Fibroblast of villous mesenchyme (primary cell): ENCODE results near the gene KIAA1671. TPM values are rescaled to one million over a fixed set of nuclear protein-coding genes. Genes with fewer than 3 reads are reported as not detected.
A peak's percentile ranks its signal among the peaks of the same experiment; 100 is the strongest.

Source experiments
- DNase-seq: peaks from one replicate; pipeline ENCODE4 v3.0.0-alpha.2; 2010; ENCODE audit warnings: low read depth
- H3K4me3 ChIP-seq: 2 replicates; pipeline ENCODE4 v1.5.1; 2011; ENCODE audit warnings: low read depth, mild to moderate bottlenecking, low read length
- total RNA-seq: library from RNA; depleted of rRNA; stranded (reverse); fragments of >200 nt; gene quantifications from 2 replicates; pipeline ENCODE4 v1.2.3, GENCODE V29; 2012
- TF ChIP-seq, protein P1 (sequence below): IDR thresholded peaks from 2 replicates; pipeline ENCODE4 v1.5.1; 2012; ENCODE audit warnings: low read depth, mild to moderate bottlenecking, low read length; ENCODE audit not compliant: insufficient read depth

KIAA1671 gene
- total RNA-seq, 1 donor, result 3.5 TPM

DNA sequence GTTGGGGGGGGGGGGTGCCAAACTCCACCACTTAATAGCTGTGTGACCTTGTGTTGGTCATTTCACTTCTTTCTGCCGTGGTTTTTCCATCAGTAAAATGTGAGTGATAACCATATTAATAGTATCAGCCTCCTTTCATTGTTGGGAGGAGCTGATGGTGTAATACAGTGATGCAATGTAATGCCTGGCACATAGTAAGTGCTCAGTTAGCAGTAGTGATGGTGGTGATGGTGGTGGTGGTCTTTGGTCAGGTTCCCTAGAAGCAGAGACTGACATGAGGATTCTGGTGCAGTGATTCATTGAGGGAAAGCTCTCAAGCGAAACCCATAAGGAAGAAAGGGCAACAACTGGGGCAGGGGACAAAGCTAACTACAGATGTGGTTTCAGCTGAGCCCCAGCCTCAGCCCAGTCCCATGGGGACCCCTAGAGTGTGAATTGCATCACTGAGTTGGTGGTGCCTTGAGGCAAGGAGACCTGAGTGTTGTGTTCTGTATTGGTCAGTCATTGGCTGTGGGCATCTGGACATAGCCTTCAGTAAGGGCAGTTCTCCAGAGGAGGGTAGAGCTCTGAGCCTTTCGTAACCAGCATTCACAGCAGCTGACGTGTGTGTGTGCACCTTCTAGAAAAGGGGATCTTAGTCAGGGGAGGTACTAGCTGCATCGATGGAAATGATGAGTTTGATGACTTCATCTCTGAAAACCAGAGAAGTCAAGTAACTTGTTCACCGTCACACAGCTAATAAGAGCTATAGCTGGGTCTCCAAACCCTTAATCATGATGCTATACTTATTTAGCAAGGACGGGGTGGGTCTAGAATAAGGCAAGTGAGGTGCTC, 153.5 kb downstream of the KIAA1671 start:
- H3K4me3 ChIP-seq, result no peak overlapping the region
- DNase-seq, result no peak
- TF ChIP-seq, protein P1, sequence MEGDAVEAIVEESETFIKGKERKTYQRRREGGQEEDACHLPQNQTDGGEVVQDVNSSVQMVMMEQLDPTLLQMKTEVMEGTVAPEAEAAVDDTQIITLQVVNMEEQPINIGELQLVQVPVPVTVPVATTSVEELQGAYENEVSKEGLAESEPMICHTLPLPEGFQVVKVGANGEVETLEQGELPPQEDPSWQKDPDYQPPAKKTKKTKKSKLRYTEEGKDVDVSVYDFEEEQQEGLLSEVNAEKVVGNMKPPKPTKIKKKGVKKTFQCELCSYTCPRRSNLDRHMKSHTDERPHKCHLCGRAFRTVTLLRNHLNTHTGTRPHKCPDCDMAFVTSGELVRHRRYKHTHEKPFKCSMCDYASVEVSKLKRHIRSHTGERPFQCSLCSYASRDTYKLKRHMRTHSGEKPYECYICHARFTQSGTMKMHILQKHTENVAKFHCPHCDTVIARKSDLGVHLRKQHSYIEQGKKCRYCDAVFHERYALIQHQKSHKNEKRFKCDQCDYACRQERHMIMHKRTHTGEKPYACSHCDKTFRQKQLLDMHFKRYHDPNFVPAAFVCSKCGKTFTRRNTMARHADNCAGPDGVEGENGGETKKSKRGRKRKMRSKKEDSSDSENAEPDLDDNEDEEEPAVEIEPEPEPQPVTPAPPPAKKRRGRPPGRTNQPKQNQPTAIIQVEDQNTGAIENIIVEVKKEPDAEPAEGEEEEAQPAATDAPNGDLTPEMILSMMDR, result no peak

DNA sequence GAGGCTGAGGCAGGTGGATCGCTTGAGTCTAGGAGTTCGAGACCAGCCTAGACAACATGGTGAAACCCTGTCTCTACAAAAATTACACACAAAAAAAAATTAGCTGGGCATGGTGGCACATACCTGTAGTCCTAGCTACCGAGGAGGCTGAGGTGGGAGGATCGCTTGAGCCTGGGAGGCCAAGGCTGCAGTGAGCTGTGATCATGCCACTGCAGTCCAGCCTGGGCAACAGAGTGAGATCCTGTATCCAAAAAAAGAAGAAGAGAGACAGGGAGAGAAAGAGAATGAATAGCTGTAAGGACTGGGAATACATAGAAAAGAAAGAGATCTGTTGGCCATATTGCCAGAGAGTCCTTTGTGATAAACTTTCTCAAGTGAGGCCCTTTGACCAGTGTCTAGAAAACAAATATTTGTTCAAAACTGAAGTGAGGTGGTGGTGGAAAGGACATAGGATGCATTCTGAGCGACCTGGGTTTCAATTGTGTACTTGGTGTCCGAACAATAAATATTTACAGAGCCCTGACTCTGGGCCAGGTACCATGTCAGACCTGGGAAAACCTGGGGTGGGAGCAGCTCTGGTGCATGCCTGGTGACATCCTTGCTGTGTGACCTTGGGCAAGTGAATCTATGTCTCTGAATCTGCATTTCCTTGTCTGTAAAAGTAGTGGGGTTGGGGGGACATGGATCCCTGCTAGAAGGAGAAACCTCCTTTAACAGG, 157.5 kb downstream of the KIAA1671 start:
- H3K4me3 ChIP-seq, result no peak overlapping the region
- no peak for DNase-seq
- TF ChIP-seq, protein P1, result no peak

DNA sequence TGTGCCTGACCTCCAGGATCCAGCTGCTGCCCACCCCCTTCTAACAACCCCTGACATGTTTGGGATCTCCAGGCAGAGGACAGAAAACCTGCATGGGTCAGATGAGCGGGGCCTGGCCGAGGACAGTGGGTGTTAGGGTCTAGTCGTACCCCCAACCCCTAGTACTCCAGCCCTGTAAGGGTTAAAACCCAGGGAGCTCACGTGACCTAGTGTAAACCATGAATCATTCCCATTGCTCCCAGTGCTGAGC, 158.0 kb downstream of the KIAA1671 start:
- DNase-seq, result no peak
- TF ChIP-seq, protein P1, result no peak
- H3K4me3 ChIP-seq, result no peak overlapping the region

DNA sequence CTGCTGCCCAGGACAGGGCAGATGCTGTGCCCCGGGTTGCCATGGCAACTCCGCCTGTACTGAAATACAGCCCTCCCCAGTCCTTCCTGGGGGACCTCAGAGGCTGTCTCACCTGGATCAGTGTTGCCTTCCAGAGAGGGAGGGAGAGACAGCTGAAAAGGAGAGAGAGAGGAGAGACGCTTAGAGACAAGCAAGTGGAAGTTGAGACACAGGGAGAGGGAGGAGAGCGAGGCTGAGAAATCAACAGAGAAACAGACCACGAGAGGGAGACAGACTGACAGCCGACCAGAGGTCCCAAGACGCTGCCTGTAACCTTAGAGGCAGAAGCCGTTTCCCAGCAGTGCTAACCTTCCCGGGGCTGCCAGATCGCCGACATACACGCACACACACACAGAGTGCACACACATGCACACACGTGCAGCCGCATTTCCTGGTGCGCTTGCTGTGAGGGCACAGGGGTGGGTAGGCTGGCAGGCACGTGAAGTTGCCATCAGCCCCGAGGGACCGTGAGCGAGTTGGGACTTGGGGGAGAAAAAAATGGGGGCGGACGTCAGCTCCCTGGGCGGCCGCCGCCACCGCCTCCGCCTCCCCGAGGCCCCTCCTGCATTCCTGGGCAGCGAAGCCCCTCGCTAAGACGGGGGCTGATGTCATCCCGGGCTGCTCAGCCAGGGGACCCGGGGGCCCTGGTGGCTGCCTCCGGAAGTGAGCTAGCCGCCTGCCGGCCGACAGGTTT, 158.5 kb downstream of the KIAA1671 start:
- peak overlapping the region; percentile 58 for H3K4me3 ChIP-seq
- TF ChIP-seq, protein P1, result peak; percentile 57

DNA sequence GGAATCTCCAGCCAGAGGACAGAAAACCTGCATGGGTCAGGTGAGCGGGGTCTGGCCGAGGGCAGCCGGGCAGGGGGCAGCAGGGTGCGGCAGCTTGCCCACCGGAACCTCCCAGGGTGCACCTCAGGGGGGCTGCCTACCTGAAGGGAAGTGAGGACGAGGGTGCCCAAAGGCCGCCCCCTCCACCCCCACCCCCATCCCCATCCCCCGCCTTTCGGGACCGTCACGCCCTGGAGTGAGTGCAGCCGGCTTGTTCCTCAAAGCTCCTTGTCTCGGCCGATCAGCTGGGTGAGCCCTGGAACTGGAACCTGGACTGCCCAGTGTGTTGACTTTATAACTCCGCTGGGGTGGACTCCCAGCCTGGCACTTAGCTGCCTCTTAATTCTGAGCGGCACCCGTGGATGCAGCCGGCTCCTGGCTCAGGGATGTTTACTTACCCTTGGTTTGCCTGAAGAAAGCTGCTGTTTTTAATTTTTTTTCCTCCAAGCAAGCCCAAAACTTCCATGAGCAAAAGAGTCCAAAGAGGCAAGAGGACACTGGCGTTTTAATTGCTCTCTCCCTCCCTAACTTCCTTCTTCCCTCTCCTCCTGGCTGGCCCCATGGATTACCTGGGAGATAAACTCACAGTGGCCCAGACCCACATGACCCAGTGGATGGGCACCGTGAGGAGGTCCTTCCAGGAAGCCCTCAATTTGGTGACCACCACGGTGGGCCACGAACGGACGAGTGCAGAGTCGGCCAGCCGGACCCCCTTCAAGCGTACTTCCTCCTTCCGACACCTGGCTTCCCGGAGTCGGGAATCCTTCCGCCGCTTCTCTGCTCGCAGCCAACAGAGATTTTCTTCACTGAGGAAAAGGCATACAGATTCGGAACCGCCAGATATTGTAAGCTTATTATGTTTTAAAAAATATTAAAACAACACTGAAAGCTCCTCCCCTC, 159.3 kb downstream of the KIAA1671 start:
- peak overlapping the region; percentile 58 for H3K4me3 ChIP-seq
- no peak for DNase-seq
- TF ChIP-seq, protein P1, result no peak

More for the DNA sequence above, 158.5 kb downstream of the KIAA1671 start:
- DNase-seq, result peak; percentile 72
